Large intestine (tissue), 3 donors: ENCODE measurements around the gene LMNTD2. TPM values are rescaled to one million over a fixed set of nuclear protein-coding genes. Genes with fewer than 3 reads are reported as not detected.
A peak's percentile ranks its signal among the peaks of the same experiment; 100 is the strongest.
"Not testable (repeated sequence)": the region's sequence is repeated elsewhere in the genome, so short reads cannot be mapped to it uniquely, and the experiment has no call there.

Experiments used
- DNase-seq, 2 donors: peaks; one replicate each; pipeline versions ENCODE4 v3.0.0 to v3.0.0-alpha.2; 2013
- H3K27ac ChIP-seq: one replicate; pipeline ENCODE4 v1.5.1; 2013; ENCODE audit warnings: low read length
- H3K27me3 ChIP-seq: 2 replicates; pipeline ENCODE4 v1.6.1; 2013; ENCODE audit warnings: low read length; ENCODE audit not compliant: control insufficient read depth, insufficient read depth
- H3K36me3 ChIP-seq: 2 replicates; pipeline ENCODE4 v1.6.1; 2013; ENCODE audit warnings: low read length; ENCODE audit not compliant: control insufficient read depth, insufficient read depth
- H3K4me1 ChIP-seq: one replicate; pipeline ENCODE4 v1.6.1; 2013; ENCODE audit warnings: low read length; ENCODE audit not compliant: control insufficient read depth, insufficient read depth
- H3K4me3 ChIP-seq: one replicate; pipeline ENCODE4 v1.5.1; 2013; ENCODE audit warnings: low read length
- H3K9me3 ChIP-seq: one replicate; pipeline ENCODE4 v1.6.1; 2013; ENCODE audit warnings: mild to moderate bottlenecking, low read depth, low read length, moderate library complexity; ENCODE audit not compliant: control insufficient read depth
- WGBS: methylation state at CpG from one replicate; pipeline ENCODE4 v1.1.5; 2013; ENCODE audit warnings: low lambda C conversion rate; ENCODE audit not compliant: insufficient coverage; 5-methylcytosine and 5-hydroxymethylcytosine counted together
- polyA plus RNA-seq: library from polyadenylated mRNA; unstranded; fragments of 120-200 nt; gene quantifications from one replicate; pipeline ENCODE4 v1.2.1, GENCODE V29; 2013

The LMNTD2 gene
- polyA plus RNA-seq, 1 donor, result 4.6 TPM

- WGBS, result no CpG with 5 or more reads among the region's 17 CpGs
- Histone ChIP-seq H3K27ac (no peak overlapping the region), H3K9me3 (no peaks in the 10 kb centered on the region), H3K4me1 (no peaks in the 10 kb centered on the region), H3K36me3 (peaks cover 2% of the 10 kb centered on the region), H3K27me3 (no peaks in the 10 kb centered on the region), H3K4me3 (no peak overlapping the region)
- DNase-seq, result no peak
Measured at GRCh38 chr11:526192-526591, 34.3 kb downstream of the LMNTD2 start.

GRCh38 chr11:521177-521688, 39.3 kb downstream of the LMNTD2 start:
- WGBS, result no CpG with 5 or more reads among the region's 10 CpGs
- no peak for DNase-seq

GRCh38 chr11:520428-521176, 39.9 kb downstream of the LMNTD2 start:
- H3K27me3 ChIP-seq, result no peaks in the 10 kb centered on the region
- no CpG with 5 or more reads among the region's 39 CpGs for WGBS
- DNase-seq, result no peak
- H3K4me3 ChIP-seq, result no peak overlapping the region
- H3K27ac ChIP-seq, result no peak overlapping the region
- peaks cover 27% of the 10 kb centered on the region for H3K9me3 ChIP-seq
- H3K36me3 ChIP-seq, result no peaks in the 10 kb centered on the region
- peaks cover 6% of the 10 kb centered on the region for H3K4me1 ChIP-seq

More at GRCh38 chr11:521177-521688, 39.3 kb downstream of the LMNTD2 start:
- Histone ChIP-seq H3K4me1 (peaks cover 6% of the 10 kb centered on the region), H3K27me3 (no peaks in the 10 kb centered on the region), H3K9me3 (peaks cover 27% of the 10 kb centered on the region), H3K4me3 (no peak overlapping the region), H3K27ac (no peak overlapping the region), H3K36me3 (no peaks in the 10 kb centered on the region)

GRCh38 chr11:518463-519202, 41.9 kb downstream of the LMNTD2 start:
- Histone ChIP-seq H3K27ac (peak overlapping the region; percentile 60), H3K9me3 (peaks cover 27% of the 10 kb centered on the region), H3K4me3 (peak overlapping the region; percentile 27), H3K4me1 (peaks cover 6% of the 10 kb centered on the region), H3K36me3 (peaks cover under 1% of the 10 kb centered on the region), H3K27me3 (no peaks in the 10 kb centered on the region)
- no CpG with 5 or more reads among the region's 74 CpGs for WGBS
- peak; percentile 92 to 94 for DNase-seq

GRCh38 chr11:516918-517685, 43.4 kb downstream of the LMNTD2 start:
- DNase-seq, H3K36me3 ChIP-seq, H3K27me3 ChIP-seq, H3K4me3 ChIP-seq, H3K27ac ChIP-seq, H3K4me1 ChIP-seq: not testable (repeated sequence)
- no CpG with 5 or more reads among the region's 43 CpGs for WGBS
- peaks cover 27% of the 10 kb centered on the region for H3K9me3 ChIP-seq

GRCh38 chr11:516400-516799, 44.1 kb downstream of the LMNTD2 start:
- H3K4me3 ChIP-seq, result no peak overlapping the region

GRCh38 chr11:515131-515530, 45.4 kb downstream of the LMNTD2 start:
- H3K4me3 ChIP-seq, result no peak overlapping the region
- no peak for DNase-seq
- no peak overlapping the region for H3K27ac ChIP-seq
- H3K27me3 ChIP-seq, result no peaks in the 10 kb centered on the region
- H3K36me3 ChIP-seq, result peaks cover 9% of the 10 kb centered on the region
- peaks cover 17% of the 10 kb centered on the region for H3K9me3 ChIP-seq
- peaks cover 6% of the 10 kb centered on the region for H3K4me1 ChIP-seq
- WGBS, result no CpG with 5 or more reads among the region's 6 CpGs

More at GRCh38 chr11:516400-516799, 44.1 kb downstream of the LMNTD2 start:
- WGBS, result 92% methylated on average over 3 of the region's 4 CpGs
- Histone ChIP-seq H3K27ac (no peak overlapping the region), H3K4me1 (peaks cover 6% of the 10 kb centered on the region), H3K9me3 (peaks cover 27% of the 10 kb centered on the region), H3K36me3 (peaks cover 7% of the 10 kb centered on the region), H3K27me3 (no peaks in the 10 kb centered on the region)
- DNase-seq, result no peak

GRCh38 chr11:514606-515005, 45.9 kb downstream of the LMNTD2 start:
- WGBS, result no CpG with 5 or more reads among the region's 10 CpGs
- no peak overlapping the region for H3K4me3 ChIP-seq
- H3K9me3 ChIP-seq, result peaks cover 17% of the 10 kb centered on the region
- DNase-seq, result no peak
- peaks cover 6% of the 10 kb centered on the region for H3K4me1 ChIP-seq
- H3K27me3 ChIP-seq, result no peaks in the 10 kb centered on the region
- H3K36me3 ChIP-seq, result peaks cover 13% of the 10 kb centered on the region
- no peak overlapping the region for H3K27ac ChIP-seq

GRCh38 chr11:512761-513595, 47.6 kb downstream of the LMNTD2 start:
- H3K36me3 ChIP-seq, result peaks cover 17% of the 10 kb centered on the region
- H3K4me3 ChIP-seq, result no peak overlapping the region
- peaks cover 12% of the 10 kb centered on the region for H3K9me3 ChIP-seq
- no peak overlapping the region for H3K27ac ChIP-seq
- DNase-seq, result no peak
- H3K27me3 ChIP-seq, result no peaks in the 10 kb centered on the region
- 100% methylated on average over 2 of the region's 29 CpGs for WGBS
- H3K4me1 ChIP-seq, result peaks cover 2% of the 10 kb centered on the region
